ENCODE data around the gene ETV3. TPM values are rescaled to one million over a fixed set of nuclear protein-coding genes. Genes with fewer than 3 reads are reported as not detected.

Gene ETV3
- total and polyA plus RNA-seq, 12 donors = 3.7 to 27.5 (median 20.1) TPM

DNA sequence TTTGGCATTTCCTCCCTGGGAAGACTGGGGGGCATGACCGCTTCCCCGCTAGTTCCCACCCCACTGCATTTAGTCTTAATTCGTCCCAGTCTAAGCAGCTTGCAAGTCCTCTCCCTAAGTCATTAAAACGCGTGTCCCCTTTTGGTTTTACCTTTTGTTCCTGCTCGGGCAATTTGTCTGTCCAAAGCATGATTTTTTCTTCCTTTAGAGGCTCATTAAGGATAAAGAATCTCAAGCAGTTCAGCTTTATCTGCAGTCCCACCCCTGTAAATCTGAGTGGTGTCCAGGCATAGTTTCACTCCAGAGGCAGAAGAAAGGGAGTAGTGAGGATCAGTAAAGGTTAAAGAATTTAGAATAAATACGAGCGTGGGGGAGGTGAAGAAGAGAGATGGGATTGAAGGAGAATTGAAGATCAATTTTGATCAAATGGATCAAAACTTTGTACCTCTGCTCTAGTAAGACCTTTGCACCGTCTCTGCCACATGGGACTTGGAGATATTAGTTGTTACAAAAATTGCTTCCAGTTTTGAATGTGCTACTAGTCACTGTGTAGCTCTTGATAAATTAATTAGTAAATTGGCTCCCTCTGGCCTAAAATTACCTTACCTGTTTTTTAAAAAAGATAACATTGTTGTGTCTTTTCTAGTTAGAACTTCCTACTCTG, 989 bp upstream of the ETV3 start:
- H3K4me1 ChIP-seq = peaks cover 5 to 41% (median 22%) of the 10 kb centered on the region in 9 donors
- no peak for DNase-seq
- peak in 4 of 8 donors; percentile 4 to 16 (median 6) for ATAC-seq
- peak overlapping the region; percentile 89 to 99 (median 98) for H3K4me3 ChIP-seq
- peaks cover 0 to 21% (median 20%) of the 10 kb centered on the region in 9 donors for H3K36me3 ChIP-seq
- TF ChIP-seq, protein P1, sequence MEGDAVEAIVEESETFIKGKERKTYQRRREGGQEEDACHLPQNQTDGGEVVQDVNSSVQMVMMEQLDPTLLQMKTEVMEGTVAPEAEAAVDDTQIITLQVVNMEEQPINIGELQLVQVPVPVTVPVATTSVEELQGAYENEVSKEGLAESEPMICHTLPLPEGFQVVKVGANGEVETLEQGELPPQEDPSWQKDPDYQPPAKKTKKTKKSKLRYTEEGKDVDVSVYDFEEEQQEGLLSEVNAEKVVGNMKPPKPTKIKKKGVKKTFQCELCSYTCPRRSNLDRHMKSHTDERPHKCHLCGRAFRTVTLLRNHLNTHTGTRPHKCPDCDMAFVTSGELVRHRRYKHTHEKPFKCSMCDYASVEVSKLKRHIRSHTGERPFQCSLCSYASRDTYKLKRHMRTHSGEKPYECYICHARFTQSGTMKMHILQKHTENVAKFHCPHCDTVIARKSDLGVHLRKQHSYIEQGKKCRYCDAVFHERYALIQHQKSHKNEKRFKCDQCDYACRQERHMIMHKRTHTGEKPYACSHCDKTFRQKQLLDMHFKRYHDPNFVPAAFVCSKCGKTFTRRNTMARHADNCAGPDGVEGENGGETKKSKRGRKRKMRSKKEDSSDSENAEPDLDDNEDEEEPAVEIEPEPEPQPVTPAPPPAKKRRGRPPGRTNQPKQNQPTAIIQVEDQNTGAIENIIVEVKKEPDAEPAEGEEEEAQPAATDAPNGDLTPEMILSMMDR (IDR thresholded peaks at IDR 0.05) = no peak
- 22% methylated on average over 9 of the region's 9 CpGs for WGBS, 2 donors
- intact Hi-C loops (cut with DNase I) = loop anchor here in 1 of 10 donors (2.0 kb wide), 1 partner anchor 16 kb away; no protein-coding TSS in a partner anchor
- H3K9me3 ChIP-seq = no peaks in the 10 kb centered on the region
- no peaks in the 10 kb centered on the region for H3K27me3 ChIP-seq
- peak overlapping the region; percentile 97 to 99 (median 98) for H3K27ac ChIP-seq

DNA sequence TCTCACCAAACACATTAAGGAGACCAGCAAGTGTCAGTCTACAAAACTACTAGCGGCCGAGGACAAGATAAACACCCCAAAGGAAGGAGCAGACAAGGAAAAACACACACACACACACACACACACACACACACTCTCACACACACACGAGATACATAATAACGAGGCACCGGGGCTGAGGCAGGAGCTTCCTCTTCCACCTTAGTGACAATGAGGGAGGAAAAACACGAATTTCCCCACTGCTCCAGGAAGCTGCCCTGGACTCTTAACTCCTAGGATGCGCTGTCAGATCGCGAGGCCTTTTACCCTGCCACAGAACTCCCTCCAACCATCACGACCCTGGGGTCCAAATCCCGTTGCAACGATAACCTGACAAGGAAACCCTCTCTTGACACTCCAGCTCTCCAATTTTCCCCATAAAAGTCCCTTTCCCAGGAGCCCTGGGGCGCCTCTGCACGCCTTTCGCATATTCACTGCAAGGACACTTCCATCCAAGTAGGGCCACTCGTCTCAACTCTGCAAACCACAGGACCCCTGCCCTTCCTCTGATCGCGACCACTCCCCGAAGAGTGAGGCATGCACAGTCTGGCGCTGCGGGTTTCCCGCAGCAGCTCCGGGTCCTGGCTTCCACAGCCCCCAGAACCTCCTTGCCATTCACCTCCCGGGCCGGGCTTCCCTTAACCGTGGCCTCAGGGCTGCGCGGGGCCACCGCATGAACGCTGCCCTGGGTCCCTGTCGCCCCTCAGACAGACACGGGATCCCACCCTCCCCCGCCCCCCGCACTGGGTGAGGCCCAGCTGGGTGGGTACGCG, 581 bp downstream of the ETV3 start:
- Histone ChIP-seq H3K4me3 (peak overlapping the region; percentile 89 to 99 (median 98)), H3K9me3 (no peaks in the 10 kb centered on the region), H3K27ac (peak overlapping the region; percentile 97 to 99 (median 98)), H3K36me3 (peaks cover 0 to 37% (median 35%) of the 10 kb centered on the region in 9 donors), H3K27me3 (no peaks in the 10 kb centered on the region), H3K4me1 (peaks cover 5 to 49% (median 24%) of the 10 kb centered on the region in 9 donors)
- ATAC-seq (peak in 6 of 8 donors; percentile 1 to 35 (median 18)), DNase-seq (no peak)
- TF ChIP-seq, protein P1 (IDR thresholded peaks at IDR 0.05) = no peak
- intact Hi-C loops (cut with DNase I) = loop anchor here in 1 of 10 donors (2.0 kb wide), 1 partner anchor 17 kb away; no protein-coding TSS in a partner anchor
- 0 to 1% methylated on average over 32 to 36 of the region's 36 CpGs for WGBS, 2 donors

DNA sequence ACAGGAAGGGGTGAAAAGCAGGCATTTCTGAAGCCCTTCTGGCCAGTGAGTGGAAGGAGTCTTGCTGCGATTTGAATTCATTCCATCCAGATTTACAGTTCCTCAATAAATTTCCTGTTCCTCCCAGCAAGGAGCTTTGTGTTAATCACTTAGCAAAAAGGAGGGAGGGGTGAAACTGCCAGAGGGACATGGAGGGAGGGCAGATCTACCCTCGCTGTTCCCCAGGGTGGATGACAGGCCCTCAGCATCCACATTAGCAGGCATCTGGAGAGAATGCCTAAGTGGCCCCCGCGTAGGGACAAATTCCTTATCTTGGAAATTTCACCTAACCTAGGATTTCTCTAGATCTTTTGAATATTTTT, 1.2 kb downstream of the ETV3 start:
- no peak for ATAC-seq
- H3K27me3 ChIP-seq = no peaks in the 10 kb centered on the region
- DNase-seq = no peak
- H3K9me3 ChIP-seq = no peaks in the 10 kb centered on the region
- H3K27ac ChIP-seq = peak overlapping the region in 7 of 10 donors; percentile 24 to 99 (median 98)
- TF ChIP-seq, protein P1 (IDR thresholded peaks at IDR 0.05) = no peak
- H3K4me3 ChIP-seq = peak overlapping the region in 9 of 10 donors; percentile 89 to 99 (median 98)
- peaks cover 5 to 49% (median 24%) of the 10 kb centered on the region in 9 donors for H3K4me1 ChIP-seq
- H3K36me3 ChIP-seq = peaks cover 0 to 43% (median 41%) of the 10 kb centered on the region in 9 donors
- intact Hi-C loops (cut with DNase I) = no loop called here
- WGBS, 2 donors = 5 to 8% methylated on average over 4 of the region's 4 CpGs

DNA sequence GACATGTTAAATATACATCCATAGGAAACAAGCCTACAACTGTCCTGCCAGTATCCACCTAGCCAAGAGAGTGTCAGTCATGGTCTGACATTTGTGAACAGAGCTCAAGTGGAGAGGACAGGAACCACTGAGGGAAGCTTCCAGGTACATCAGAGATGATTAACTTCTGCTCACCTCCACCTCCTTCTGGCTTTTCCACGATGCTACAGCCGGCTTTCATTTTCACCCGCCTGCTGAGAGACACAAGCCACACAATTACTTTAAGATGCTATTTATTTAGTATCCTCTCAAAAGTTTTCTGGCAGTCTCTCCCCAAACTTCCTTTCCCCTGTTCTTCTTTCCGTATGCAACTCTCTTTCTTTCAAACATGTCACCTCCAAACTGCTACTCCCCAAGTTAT, 2.1 kb downstream of the ETV3 start:
- H3K36me3 ChIP-seq = peaks cover 0 to 51% (median 50%) of the 10 kb centered on the region in 9 donors

More for the DNA sequence above, 2.1 kb downstream of the ETV3 start:
- ATAC-seq (no peak), DNase-seq (no peak)
- Histone ChIP-seq H3K9me3 (no peaks in the 10 kb centered on the region), H3K4me1 (peaks cover 5 to 49% (median 25%) of the 10 kb centered on the region in 9 donors), H3K4me3 (peak overlapping the region in 1 of 10 donors; percentile 98), H3K27ac (peak overlapping the region in 1 of 10 donors; percentile 98), H3K27me3 (no peaks in the 10 kb centered on the region)
- TF ChIP-seq, protein P1 (IDR thresholded peaks at IDR 0.05) = no peak
- intact Hi-C loops (cut with DNase I) = no loop called here
- WGBS, 2 donors = 52 to 56% methylated on average over 4 of the region's 4 CpGs

Measured in heart right ventricle (tissue), 16 donors.